Common myeloid progenitor, CD34-positive (primary cell): ENCODE measurements around the gene PSMD9.
"Not testable (repeated sequence)": the region's sequence is repeated elsewhere in the genome, so short reads cannot be mapped to it uniquely, and the experiment has no call there.

Experiments
- CTCF ChIA-PET: fragments of 350-600 bp; sonication (Branson Sonifier 250); formaldehyde crosslinking; loops from one replicate; lab custom pipeline; 2021; ENCODE audit warnings: antibody characterized with exemption; lab: Charles Lee
- POLR2A ChIA-PET: fragments of 350-600 bp; sonication (Branson Sonifier 250); formaldehyde crosslinking; loops from one replicate; lab custom pipeline; 2021; ENCODE audit warnings: antibody characterized with exemption; lab: Charles Lee
- DNase-seq, 3 donors: peaks; one replicate each; pipeline versions ENCODE4 v3.0.0 to v3.0.0-alpha.2; 2013
- H3K27ac ChIP-seq, 2 experiments: 1 replicate in 1 of 2; 2 replicates in 1 of 2; pipeline ENCODE4 v1.7.0; 2013; ENCODE audit warnings: inconsistent platforms in 2 of 2, low read length in 2 of 2, mild to moderate bottlenecking in 2 of 2, low read depth in 1 of 2, moderate library complexity in 1 of 2; ENCODE audit not compliant: severe bottlenecking in 2 of 2, insufficient read depth in 1 of 2, poor library complexity in 1 of 2
- H3K27me3 ChIP-seq, 5 experiments: replicated peaks in 2 of 5; 1 replicate in 3 of 5; 2 replicates in 2 of 5; pipeline versions ENCODE4 v1.6.1 to v1.7.0; 2013; ENCODE audit warnings: low read length in 4 of 5, mild to moderate bottlenecking in 2 of 5, moderate library complexity in 2 of 5, inconsistent platforms in 1 of 5; ENCODE audit not compliant: insufficient read depth in 5 of 5, control insufficient read depth in 4 of 5
- H3K36me3 ChIP-seq, 4 experiments: 1 replicate in 2 of 4; 2 replicates in 2 of 4; pipeline versions ENCODE4 v1.6.1 to v1.7.0; 2013; ENCODE audit warnings: low read length in 3 of 4, control low read depth in 1 of 4, mild to moderate bottlenecking in 1 of 4; ENCODE audit not compliant: control insufficient read depth in 4 of 4, insufficient read depth in 4 of 4
- H3K4me1 ChIP-seq, 4 experiments: 1 replicate in 3 of 4; 2 replicates in 1 of 4; pipeline versions ENCODE4 v1.6.1 to v1.7.1; 2013; ENCODE audit warnings: low read length in 3 of 4, mild to moderate bottlenecking in 3 of 4, control low read depth in 1 of 4, inconsistent platforms in 1 of 4, moderate library complexity in 1 of 4; ENCODE audit not compliant: control insufficient read depth in 4 of 4, insufficient read depth in 4 of 4; ENCODE audit errors: control extremely low read depth in 1 of 4
- H3K4me3 ChIP-seq, 7 experiments: 1 replicate in 4 of 7; 2 replicates in 3 of 7; pipeline versions ENCODE4 v1.5.1 to v1.7.0; 2013; ENCODE audit warnings: mild to moderate bottlenecking in 7 of 7, low read length in 6 of 7, moderate library complexity in 6 of 7, inconsistent platforms in 2 of 7, low read depth in 2 of 7, control low read depth in 1 of 7; ENCODE audit not compliant: insufficient read depth in 4 of 7, control insufficient read depth in 1 of 7; ENCODE audit errors: extremely low read depth in 1 of 7
- H3K9me3 ChIP-seq, 5 experiments: 1 replicate in 4 of 5; 2 replicates in 1 of 5; pipeline versions ENCODE4 v1.6.1 to v1.7.1; 2013; ENCODE audit warnings: low read length in 4 of 5, mild to moderate bottlenecking in 2 of 5, inconsistent platforms in 1 of 5, low read depth in 1 of 5, moderate library complexity in 1 of 5; ENCODE audit not compliant: control insufficient read depth in 4 of 5, insufficient read depth in 2 of 5; ENCODE audit errors: control extremely low read depth in 1 of 5
- WGBS: methylation state at CpG from one replicate; pipeline ENCODE4 v1.1.5; 2013; ENCODE audit not compliant: insufficient coverage; 5-methylcytosine and 5-hydroxymethylcytosine counted together

The PSMD9 gene

DNA sequence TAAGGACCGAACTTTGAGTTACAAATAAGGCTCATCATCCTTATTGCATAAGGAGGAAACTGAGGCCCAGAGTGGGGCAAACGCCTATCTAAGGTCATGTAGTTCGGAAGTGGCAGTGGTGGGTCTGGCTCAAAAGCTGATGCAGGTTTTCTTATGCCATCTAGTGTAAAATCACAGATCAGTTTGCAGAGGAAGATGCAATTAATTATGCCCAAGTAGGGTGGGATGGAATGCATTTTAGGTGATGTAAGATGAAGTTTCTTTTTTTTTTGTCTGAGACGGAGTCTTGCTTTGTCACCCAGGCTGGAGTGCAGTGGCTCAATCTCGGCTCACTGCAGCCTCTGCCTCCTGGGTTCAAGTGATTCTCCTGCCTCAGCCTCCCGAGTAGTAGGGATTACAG is 1.1 kb downstream of the PSMD9 start:
- H3K36me3 ChIP-seq, POLR2A ChIA-PET, H3K9me3 ChIP-seq, H3K27me3 ChIP-seq, DNase-seq: not testable (repeated sequence)
- Histone ChIP-seq H3K4me3 (peak overlapping the region in 6 of 7 experiments; percentile 72 to 94 (median 90)), H3K27ac (peak overlapping the region in 1 of 2 experiments; percentile 91), H3K4me1 (peaks cover 3 to 23% (median 18%) of the 10 kb centered on the region in 4 experiments)
- 51% methylated on average over 5 of the region's 6 CpGs for WGBS
- CTCF ChIA-PET: interaction anchor here (1.8 to 7.3 kb wide), 3 partner anchors 63 to 94 kb away, joined by 4 to 90 read pairs (median 28); partner anchors contain the start of gene RHOF

DNA sequence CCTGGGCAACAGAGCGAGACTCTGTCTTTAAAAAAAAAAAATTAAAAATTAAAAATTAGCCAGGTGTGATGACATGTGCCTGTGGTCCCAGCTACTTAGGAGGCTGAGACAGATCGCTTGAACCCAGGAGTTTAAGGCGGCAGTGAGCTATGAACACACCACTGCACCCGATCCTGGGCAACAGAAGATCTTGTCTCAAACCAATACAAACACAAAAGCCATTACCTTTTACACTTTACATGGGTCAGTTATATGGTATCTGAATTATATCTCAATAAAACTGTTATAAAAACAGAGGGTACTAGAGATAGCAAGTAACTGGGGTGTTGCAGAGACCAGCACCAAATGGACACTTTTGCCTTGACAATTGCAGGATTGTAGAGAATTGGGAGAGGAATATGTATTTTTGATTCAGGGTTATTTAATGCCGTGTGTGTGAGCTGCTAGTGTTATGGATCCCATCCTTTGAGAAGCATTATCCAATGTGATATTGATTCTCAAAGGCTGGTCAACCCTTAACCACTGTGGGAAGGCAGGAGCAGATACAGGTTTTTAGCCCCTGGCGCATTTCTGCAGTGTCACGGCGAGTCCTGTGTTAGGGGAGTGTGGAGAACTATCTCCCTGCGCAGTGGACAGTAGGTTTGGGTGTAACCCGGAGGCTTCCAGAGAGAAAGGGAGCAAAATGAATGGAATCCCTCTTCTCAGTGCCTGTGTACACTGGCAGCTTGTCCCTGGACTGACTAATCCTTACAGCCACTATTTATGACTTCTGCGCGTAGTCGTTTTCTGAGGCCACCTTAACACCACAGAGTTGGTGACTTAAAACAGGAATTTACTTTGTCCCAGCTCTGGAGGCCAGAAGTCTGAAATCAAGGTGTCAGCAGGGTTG is 4.3 kb downstream of the PSMD9 start:
- Histone ChIP-seq H3K4me3 (no peak overlapping the region), H3K27ac (peak overlapping the region in 1 of 2 experiments; percentile 64), H3K27me3 (no peaks in the 10 kb centered on the region), H3K36me3 (peaks cover 5 to 23% (median 16%) of the 10 kb centered on the region in 4 experiments), H3K4me1 (peaks cover 3 to 23% (median 16%) of the 10 kb centered on the region in 4 experiments), H3K9me3 (no peaks in the 10 kb centered on the region)
- CTCF ChIA-PET: interaction anchor here (0.8 to 7.3 kb wide), 12 partner anchors 24 to 119 kb away, joined by 3 to 90 read pairs (median 4); partner anchors contain the start of genes CFAP251 and RHOF
- POLR2A ChIA-PET: no interaction called here
- WGBS: 99% methylated on average over 11 of the region's 13 CpGs
- DNase-seq: no peak

GRCh38 chr12:121893961-121894460 is 5.4 kb downstream of the PSMD9 start:
- Histone ChIP-seq H3K36me3 (peaks cover 5 to 29% (median 21%) of the 10 kb centered on the region in 4 experiments), H3K4me3 (no peak overlapping the region), H3K4me1 (peaks cover 3 to 23% (median 11%) of the 10 kb centered on the region in 4 experiments), H3K27ac (peak overlapping the region in 1 of 2 experiments; percentile 64), H3K27me3 (no peaks in the 10 kb centered on the region), H3K9me3 (no peaks in the 10 kb centered on the region)
- DNase-seq: peak in 2 of 3 donors; percentile 33 to 38
- CTCF ChIA-PET: interaction anchor here (0.7 to 7.3 kb wide), 11 partner anchors 23 to 120 kb away, joined by 3 to 90 read pairs (median 4); partner anchors contain the start of genes CFAP251 and RHOF
- POLR2A ChIA-PET: no interaction called here
- WGBS: no CpG with 5 or more reads among the region's 1 CpG

DNA sequence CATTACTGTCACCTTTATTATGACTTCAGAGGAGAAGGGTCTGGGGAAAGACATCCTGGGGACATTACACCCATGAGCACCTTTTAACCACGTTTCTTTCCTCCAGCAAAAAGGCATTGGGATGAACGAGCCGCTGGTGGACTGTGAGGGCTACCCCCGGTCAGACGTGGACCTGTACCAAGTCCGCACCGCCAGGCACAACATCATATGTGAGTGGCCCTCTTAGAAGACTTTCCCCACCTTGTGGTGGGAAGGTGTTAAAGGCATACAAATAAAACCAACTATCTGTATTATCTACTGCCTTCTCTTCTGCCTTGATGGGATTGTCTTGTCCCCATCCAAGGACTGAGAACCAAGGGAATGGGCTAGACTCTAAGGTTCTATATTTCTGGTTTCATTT is 6.0 kb downstream of the PSMD9 start:
- H3K27ac ChIP-seq: peak overlapping the region in 1 of 2 experiments; percentile 64
- no peaks in the 10 kb centered on the region for H3K27me3 ChIP-seq
- ChIA-PET POLR2A (no interaction called here), CTCF (interaction anchor here (1.2 to 7.3 kb wide), 6 partner anchors 82 to 131 kb away, joined by 3 to 90 read pairs (median 8); partner anchors contain the start of gene RHOF)
- peaks cover 9 to 35% (median 25%) of the 10 kb centered on the region in 4 experiments for H3K36me3 ChIP-seq
- WGBS: 100% methylated on average over 1 of the region's 7 CpGs
- H3K9me3 ChIP-seq: no peaks in the 10 kb centered on the region
- peaks cover 2 to 17% (median 5%) of the 10 kb centered on the region in 4 experiments for H3K4me1 ChIP-seq
- DNase-seq: peak; percentile 35 to 44 (median 43)
- no peak overlapping the region for H3K4me3 ChIP-seq

DNA sequence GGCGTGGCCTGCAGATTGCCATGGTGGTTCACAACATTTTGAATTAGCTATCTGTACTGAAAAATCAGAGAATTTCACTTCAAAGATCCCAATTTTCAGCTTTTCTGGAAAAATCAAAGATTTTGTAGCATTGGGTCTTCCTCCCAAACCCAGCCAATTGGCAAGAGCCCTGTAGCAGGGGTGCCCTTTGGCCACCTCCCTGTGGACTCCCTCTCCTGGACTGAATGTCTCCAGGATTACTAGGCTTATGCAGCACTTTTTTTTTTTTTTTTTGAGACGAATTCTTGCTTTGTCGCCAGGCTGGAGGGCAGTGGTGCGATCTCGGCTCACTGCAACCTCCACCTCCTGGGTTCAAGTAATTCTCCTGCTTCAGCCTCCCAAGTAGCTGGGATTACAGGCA is 9.7 kb downstream of the PSMD9 start:
- ChIA-PET CTCF (interaction anchor here (3.3 kb wide), 1 partner anchor 104 kb away, joined by 17 read pairs; the partner anchor contains the start of gene RHOF), POLR2A (no interaction called here)
- DNase-seq: no peak
- no peak overlapping the region for H3K27ac ChIP-seq
- WGBS: 100% methylated on average over 1 of the region's 5 CpGs
- H3K4me3 ChIP-seq: no peak overlapping the region
- H3K9me3 ChIP-seq: no peaks in the 10 kb centered on the region
- H3K36me3 ChIP-seq: peaks cover 19 to 60% (median 48%) of the 10 kb centered on the region in 4 experiments
- H3K4me1 ChIP-seq: peaks cover 0 to 8% (median 0%) of the 10 kb centered on the region in 4 experiments
- H3K27me3 ChIP-seq: no peaks in the 10 kb centered on the region

DNA sequence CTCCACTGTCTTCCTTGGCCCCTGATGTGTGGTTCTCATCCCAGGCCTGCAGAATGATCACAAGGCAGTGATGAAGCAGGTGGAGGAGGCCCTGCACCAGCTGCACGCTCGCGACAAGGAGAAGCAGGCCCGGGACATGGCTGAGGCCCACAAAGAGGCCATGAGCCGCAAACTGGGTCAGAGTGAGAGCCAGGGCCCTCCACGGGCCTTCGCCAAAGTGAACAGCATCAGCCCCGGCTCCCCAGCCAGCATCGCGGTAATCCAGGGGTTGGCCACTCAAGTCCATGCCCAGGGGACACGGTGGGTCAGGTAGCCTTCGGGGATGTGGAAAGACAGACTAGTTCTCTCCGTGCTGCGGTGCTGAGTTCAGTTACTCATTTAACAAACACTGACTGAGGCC is 11.0 kb downstream of the PSMD9 start:
- Histone ChIP-seq H3K36me3 (peaks cover 16 to 65% (median 51%) of the 10 kb centered on the region in 4 experiments), H3K4me3 (no peak overlapping the region), H3K27me3 (no peaks in the 10 kb centered on the region), H3K27ac (no peak overlapping the region), H3K9me3 (no peaks in the 10 kb centered on the region), H3K4me1 (no peaks in the 10 kb centered on the region)
- DNase-seq: no peak
- 98% methylated on average over 12 of the region's 14 CpGs for WGBS
- ChIA-PET POLR2A (no interaction called here), CTCF (interaction anchor here (3.3 kb wide), 1 partner anchor 105 kb away, joined by 17 read pairs; the partner anchor contains the start of gene RHOF)
